ENCODE measurements around the gene MAST4.

MAST4 gene

DNA sequence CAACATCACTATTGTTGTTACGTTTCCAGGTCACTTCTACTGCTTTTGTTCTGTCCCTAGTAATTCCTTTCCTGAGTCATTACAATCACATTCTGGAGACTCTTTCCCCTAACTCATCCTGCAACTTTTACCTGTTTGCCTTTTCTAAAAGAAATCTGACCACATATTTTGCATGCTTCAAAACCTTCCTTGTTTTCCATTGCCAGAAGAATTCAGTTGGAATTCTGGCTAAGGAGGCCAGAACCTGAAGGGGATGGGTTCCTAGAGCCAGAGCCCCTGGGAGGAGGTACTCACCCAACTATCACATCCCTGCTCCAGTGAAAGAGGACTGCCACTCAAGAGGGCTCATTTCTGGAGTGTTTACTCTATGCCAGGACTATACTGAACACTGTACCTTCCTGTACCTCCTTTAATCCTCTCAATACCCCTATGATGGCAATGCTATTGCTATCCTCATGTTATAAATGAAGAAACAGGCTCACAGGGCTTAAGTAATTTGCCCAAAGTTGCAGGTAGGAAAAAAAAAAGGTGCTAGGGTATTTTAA is 42.8 kb upstream of the MAST4 start:
- 71% methylated on average over 1 of the region's 1 CpG for WGBS
- H2BK120ac ChIP-seq (ENCODE audit: low read depth, low read length), result no peak overlapping the region
- H2AK5ac ChIP-seq (ENCODE audit: low read length, severe bottlenecking), result no peak overlapping the region
- DNase-seq, result no peak
- H3K4ac ChIP-seq (ENCODE audit: low read depth in 1 of 2, low read length in 2 of 2), result no peak overlapping the region
- H2BK12ac ChIP-seq (ENCODE audit: low read length in 2 of 2), result no peak overlapping the region
- H3K4me3 ChIP-seq (ENCODE audit: insufficient read depth in 1 of 2, low read depth in 1 of 2, low read length in 2 of 2), result no peak overlapping the region
- H4K8ac ChIP-seq (ENCODE audit: low read length), result no peak overlapping the region
- H3K14ac ChIP-seq (ENCODE audit: low read length in 2 of 2), result no peak overlapping the region
- no peak overlapping the region for H3K4me2 ChIP-seq (ENCODE audit: low read length, poor library complexity, severe bottlenecking)
- H3K27ac ChIP-seq (ENCODE audit: low read length, poor library complexity, severe bottlenecking), result no peak overlapping the region
- H4K91ac ChIP-seq (ENCODE audit: low read length), result no peak overlapping the region
- H2AFZ ChIP-seq (ENCODE audit: low read depth, low read length), result no peak overlapping the region
- no peak overlapping the region for H2BK5ac ChIP-seq (ENCODE audit: low read depth, low read length, poor library complexity, severe bottlenecking)
- no peak overlapping the region for H3K18ac ChIP-seq (ENCODE audit: low read depth in 1 of 2, low read length in 2 of 2)
- H3K4me1 ChIP-seq (ENCODE audit: control insufficient read depth, insufficient read depth, low read depth, low read length), result no peaks in the 10 kb centered on the region
- no peaks in the 10 kb centered on the region for H3K79me1 ChIP-seq (replicated peaks; ENCODE audit: low read length, poor library complexity, severe bottlenecking)
- no peak overlapping the region for H3K9ac ChIP-seq (ENCODE audit: low read length)
- H3K36me3 ChIP-seq (ENCODE audit: control insufficient read depth in 1 of 2, insufficient read depth in 2 of 2, low read depth in 1 of 2, low read length in 2 of 2), result no peaks in the 10 kb centered on the region
- no peak overlapping the region for H3K23ac ChIP-seq (ENCODE audit: low read length in 2 of 2)
- no peaks in the 10 kb centered on the region for H3K27me3 ChIP-seq (ENCODE audit: control insufficient read depth in 1 of 2, insufficient read depth in 1 of 2, low read length in 2 of 2)
- H3K9me3 ChIP-seq (ENCODE audit: control insufficient read depth, low read length), result peaks cover 12% of the 10 kb centered on the region
- H2BK15ac ChIP-seq (ENCODE audit: low read depth, poor library complexity, severe bottlenecking), result no peak overlapping the region

GRCh38 chr5:66553916-66554575 is 42.1 kb upstream of the MAST4 start:
- H2BK120ac ChIP-seq (ENCODE audit: low read depth, low read length), result no peak overlapping the region
- H3K79me1 ChIP-seq (replicated peaks; ENCODE audit: low read length, poor library complexity, severe bottlenecking), result no peaks in the 10 kb centered on the region

DNA sequence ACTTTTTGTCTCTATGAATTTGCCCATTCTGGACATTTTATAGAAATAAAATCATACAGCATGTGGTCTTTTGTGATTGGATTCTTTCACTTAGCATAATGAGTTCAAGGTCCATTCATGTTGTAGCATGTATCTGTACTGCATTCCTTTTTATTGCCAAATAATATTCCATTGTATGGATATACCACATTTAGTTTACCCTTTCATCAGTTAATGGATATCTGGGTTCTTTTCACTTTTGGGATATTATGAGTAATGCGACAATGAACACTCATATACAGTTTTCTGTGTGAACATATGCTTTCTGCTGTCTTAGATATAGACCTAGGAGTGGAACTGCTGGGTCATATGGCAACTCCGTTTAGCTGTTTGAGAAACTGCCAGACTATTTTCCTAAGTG is 41.3 kb upstream of the MAST4 start:
- Histone ChIP-seq H2BK15ac (ENCODE audit: low read depth, poor library complexity, severe bottlenecking) (no peak overlapping the region), H3K18ac (ENCODE audit: low read depth in 1 of 2, low read length in 2 of 2) (no peak overlapping the region), H3K4ac (ENCODE audit: low read depth in 1 of 2, low read length in 2 of 2) (no peak overlapping the region), H2BK120ac (ENCODE audit: low read depth, low read length) (no peak overlapping the region), H3K27me3 (ENCODE audit: control insufficient read depth in 1 of 2, insufficient read depth in 1 of 2, low read length in 2 of 2) (no peaks in the 10 kb centered on the region), H2AK5ac (ENCODE audit: low read length, severe bottlenecking) (no peak overlapping the region), H2AFZ (ENCODE audit: low read depth, low read length) (no peak overlapping the region), H3K4me3 (ENCODE audit: insufficient read depth in 1 of 2, low read depth in 1 of 2, low read length in 2 of 2) (no peak overlapping the region), H3K79me1 (replicated peaks; ENCODE audit: low read length, poor library complexity, severe bottlenecking) (no peaks in the 10 kb centered on the region), H3K23ac (ENCODE audit: low read length in 2 of 2) (no peak overlapping the region), H3K4me2 (ENCODE audit: low read length, poor library complexity, severe bottlenecking) (no peak overlapping the region), H3K9me3 (ENCODE audit: control insufficient read depth, low read length) (no peaks in the 10 kb centered on the region), H3K4me1 (ENCODE audit: control insufficient read depth, insufficient read depth, low read depth, low read length) (no peaks in the 10 kb centered on the region), H4K91ac (ENCODE audit: low read length) (no peak overlapping the region), H3K9ac (ENCODE audit: low read length) (no peak overlapping the region), H3K14ac (ENCODE audit: low read length in 2 of 2) (no peak overlapping the region), H3K27ac (ENCODE audit: low read length, poor library complexity, severe bottlenecking) (no peak overlapping the region), H2BK12ac (ENCODE audit: low read length in 2 of 2) (no peak overlapping the region), H2BK5ac (ENCODE audit: low read depth, low read length, poor library complexity, severe bottlenecking) (no peak overlapping the region), H3K36me3 (ENCODE audit: control insufficient read depth in 1 of 2, insufficient read depth in 2 of 2, low read depth in 1 of 2, low read length in 2 of 2) (no peaks in the 10 kb centered on the region), H4K8ac (ENCODE audit: low read length) (no peak overlapping the region)
- WGBS, result 79% methylated on average over 2 of the region's 2 CpGs
- no peak for DNase-seq

More at GRCh38 chr5:66553916-66554575, 42.1 kb upstream of the MAST4 start:
- Histone ChIP-seq H3K23ac (ENCODE audit: low read length in 2 of 2) (no peak overlapping the region), H2AK5ac (ENCODE audit: low read length, severe bottlenecking) (no peak overlapping the region), H3K36me3 (ENCODE audit: control insufficient read depth in 1 of 2, insufficient read depth in 2 of 2, low read depth in 1 of 2, low read length in 2 of 2) (no peaks in the 10 kb centered on the region), H3K4me2 (ENCODE audit: low read length, poor library complexity, severe bottlenecking) (no peak overlapping the region), H3K9ac (ENCODE audit: low read length) (no peak overlapping the region), H2BK12ac (ENCODE audit: low read length in 2 of 2) (no peak overlapping the region), H2BK5ac (ENCODE audit: low read depth, low read length, poor library complexity, severe bottlenecking) (no peak overlapping the region), H3K9me3 (ENCODE audit: control insufficient read depth, low read length) (peaks cover 7% of the 10 kb centered on the region), H4K91ac (ENCODE audit: low read length) (no peak overlapping the region), H4K8ac (ENCODE audit: low read length) (no peak overlapping the region), H3K4ac (ENCODE audit: low read depth in 1 of 2, low read length in 2 of 2) (no peak overlapping the region), H3K27me3 (ENCODE audit: control insufficient read depth in 1 of 2, insufficient read depth in 1 of 2, low read length in 2 of 2) (no peaks in the 10 kb centered on the region), H3K4me1 (ENCODE audit: control insufficient read depth, insufficient read depth, low read depth, low read length) (no peaks in the 10 kb centered on the region), H3K4me3 (ENCODE audit: insufficient read depth in 1 of 2, low read depth in 1 of 2, low read length in 2 of 2) (no peak overlapping the region), H3K18ac (ENCODE audit: low read depth in 1 of 2, low read length in 2 of 2) (no peak overlapping the region), H2AFZ (ENCODE audit: low read depth, low read length) (no peak overlapping the region), H2BK15ac (ENCODE audit: low read depth, poor library complexity, severe bottlenecking) (no peak overlapping the region), H3K27ac (ENCODE audit: low read length, poor library complexity, severe bottlenecking) (no peak overlapping the region), H3K14ac (ENCODE audit: low read length in 2 of 2) (no peak overlapping the region)
- 82% methylated on average over 4 of the region's 6 CpGs for WGBS
- DNase-seq, result no peak

- Histone ChIP-seq H3K36me3 (ENCODE audit: control insufficient read depth in 1 of 2, insufficient read depth in 2 of 2, low read depth in 1 of 2, low read length in 2 of 2) (no peaks in the 10 kb centered on the region), H3K9me3 (ENCODE audit: control insufficient read depth, low read length) (peaks cover 3% of the 10 kb centered on the region), H3K27ac (ENCODE audit: low read length, poor library complexity, severe bottlenecking) (no peak overlapping the region)
Observed at GRCh38 chr5:66558560-66558959, 37.6 kb upstream of the MAST4 start.

More at GRCh38 chr5:66558560-66558959, 37.6 kb upstream of the MAST4 start:
- no peak overlapping the region for H3K14ac ChIP-seq (ENCODE audit: low read length in 2 of 2)
- H3K9ac ChIP-seq (ENCODE audit: low read length), result no peak overlapping the region
- peaks cover 0 to 10% of the 10 kb centered on the region in 2 experiments for H3K27me3 ChIP-seq (ENCODE audit: control insufficient read depth in 1 of 2, insufficient read depth in 1 of 2, low read length in 2 of 2)
- no peak overlapping the region for H3K4ac ChIP-seq (ENCODE audit: low read depth in 1 of 2, low read length in 2 of 2)
- H2BK12ac ChIP-seq (ENCODE audit: low read length in 2 of 2), result no peak overlapping the region
- H3K79me1 ChIP-seq (replicated peaks; ENCODE audit: low read length, poor library complexity, severe bottlenecking), result no peaks in the 10 kb centered on the region
- no peak overlapping the region for H3K23ac ChIP-seq (ENCODE audit: low read length in 2 of 2)
- H2AFZ ChIP-seq (ENCODE audit: low read depth, low read length), result no peak overlapping the region
- no peak overlapping the region for H2BK5ac ChIP-seq (ENCODE audit: low read depth, low read length, poor library complexity, severe bottlenecking)
- H3K4me3 ChIP-seq (ENCODE audit: insufficient read depth in 1 of 2, low read depth in 1 of 2, low read length in 2 of 2), result no peak overlapping the region
- H3K4me1 ChIP-seq (ENCODE audit: control insufficient read depth, insufficient read depth, low read depth, low read length), result no peaks in the 10 kb centered on the region
- no peak overlapping the region for H2BK15ac ChIP-seq (ENCODE audit: low read depth, poor library complexity, severe bottlenecking)
- no peak overlapping the region for H2AK5ac ChIP-seq (ENCODE audit: low read length, severe bottlenecking)
- no peak overlapping the region for H4K91ac ChIP-seq (ENCODE audit: low read length)
- no peak overlapping the region for H4K8ac ChIP-seq (ENCODE audit: low read length)
- H3K18ac ChIP-seq (ENCODE audit: low read depth in 1 of 2, low read length in 2 of 2), result no peak overlapping the region
- no peak overlapping the region for H2BK120ac ChIP-seq (ENCODE audit: low read depth, low read length)
- WGBS, result 100% methylated on average over 2 of the region's 3 CpGs
- peak; percentile 5 for DNase-seq
- no peak overlapping the region for H3K4me2 ChIP-seq (ENCODE audit: low read length, poor library complexity, severe bottlenecking)
